Heart right ventricle (tissue), 16 donors: ENCODE data around the gene ICAM5. TPM values are rescaled to one million over a fixed set of nuclear protein-coding genes. Genes with fewer than 3 reads are reported as not detected.
A peak's percentile ranks its signal among the peaks of the same experiment; 100 is the strongest.

ENCODE experiments used
- ATAC-seq, 8 donors: fragments of 200-7000 bp; cut with Tn5 transposase; one replicate each; pipeline ENCODE4 v1.9.1; 2020; ENCODE audit warnings: mild to moderate bottlenecking in 8 of 8, moderate library complexity in 8 of 8, moderate number of reproducible peaks in 1 of 8
- DNase-seq, 2 donors: peaks; one replicate each; pipeline ENCODE4 v3.0.0-alpha.2; 2020
- H3K27ac ChIP-seq, 10 donors: fragments of 200-600 bp; sonication (generic) in 2 of 10; one replicate each; pipeline versions ENCODE4 v1.5.0 to v1.8.0; 2020 to 2022; ENCODE audit warnings: mild to moderate bottlenecking in 3 of 10
- H3K27me3 ChIP-seq, 7 donors: fragments of 200-600 bp; one replicate each; pipeline ENCODE4 v1.8.0; 2021 to 2022; ENCODE audit warnings: mild to moderate bottlenecking in 2 of 7
- H3K36me3 ChIP-seq, 9 donors: fragments of 200-600 bp; sonication (generic) in 1 of 9; one replicate each; pipeline versions ENCODE4 v1.5.0 to v1.8.0; 2020 to 2022; ENCODE audit warnings: mild to moderate bottlenecking in 2 of 9
- H3K4me1 ChIP-seq, 9 donors: fragments of 200-600 bp; sonication (generic) in 1 of 9; one replicate each; pipeline versions ENCODE4 v1.5.0 to v1.8.0; 2020 to 2022; ENCODE audit warnings: mild to moderate bottlenecking in 4 of 9
- H3K4me3 ChIP-seq, 10 donors: fragments of 200-600 bp; sonication (generic) in 2 of 10; one replicate each; pipeline versions ENCODE4 v1.5.0 to v1.8.0; 2020 to 2022; ENCODE audit warnings: mild to moderate bottlenecking in 7 of 10, moderate library complexity in 2 of 10
- H3K9me3 ChIP-seq, 11 donors: fragments of 200-600 bp in 10 of 11; sonication (generic) in 2 of 11; one replicate each; pipeline versions ENCODE4 v1.5.0 to v1.8.0; 2013 to 2022; ENCODE audit warnings: mild to moderate bottlenecking in 2 of 11, control low read depth in 1 of 11, moderate library complexity in 1 of 11
- WGBS, 2 donors: extraction: QIAGEN DNeasy Blood & Tissue Kit; methylation state at CpG; one replicate each; pipeline ENCODE4 v1.1.7; 2013; ENCODE audit warnings: inconsistent platforms in 1 of 2; 5-methylcytosine and 5-hydroxymethylcytosine counted together
- intact Hi-C, 10 donors: fragments of 100-400 bp; cut with DNase I; formaldehyde crosslinking; loops; one replicate each; pipeline versions ENCODE4 v1.11.1 to v1.14.2; 2022
- polyA plus RNA-seq, 2 donors: library from polyadenylated mRNA; stranded (reverse); fragments of 200-250 nt; gene quantifications; one replicate each; pipeline ENCODE4 v1.2.3, GENCODE V29; 2013
- total RNA-seq, 10 donors: library from RNA; stranded (reverse); fragmentation: NEBNext Ultra II Directional in 3 of 10; extraction: Animal tissue kit (Norgen Biotek cat#: 25700) in 3 of 10; gene quantifications; one replicate each; pipeline versions ENCODE4 v1.2.1 to v1.2.4, GENCODE V29; 2021 to 2023
- TF ChIP-seq, protein P1 (sequence below), 9 donors: fragments of 200-600 bp; sonication (generic) in 2 of 9; IDR thresholded peaks; one replicate each; pipeline versions ENCODE4 v1.5.0 to v1.8.0; 2021 to 2022; ENCODE audit warnings: antibody characterized with exemption in 9 of 9, mild to moderate bottlenecking in 5 of 9, moderate library complexity in 1 of 9
- donor health status: Arrhythmogenic right ventricular cardiomyopathy.
- donor health status: ischemic (EF 13 %, LVEDD 7.1; RV severe dilation, severe dysfunction).
- donor health status: healthy with polysubstance abuse.
- donor health status: DM: no; HTN: yes; CAD: no.
- donor health status: DM: no; HTN: no; CAD: no.
- donor health status: ischemic (EF 25% LVEDD 6.9; RV normal size, moderate dysfunction).
- donor health status: ischemic (EF 25% LVEDD 5.7; RV mildly dilated, moderate dysfunction).
- donor health status: healthy.
- donor health status: DM: yes; HTN: yes; CAD: no.
- donor health status: Ischemic cardiomyopathy.
- donor health status: ischemic (EF 35%, LVEDD 5.7; RV mildly dilated, moderate dysfunction).
- donor health status: nonischemic (EF 11% LVEDD 7.7; RV severe dilation, severe dysfunction).
- donor health status: DM: yes; HTN: yes; CAD: no.
- donor health status: PGD.
- donor health status: ischemic (EF 29% LVEDD 5.4; RV normal size, mild dysfunction).
- donor health status: nonischemic (EF 23%, LVEDD 6.1; RV moderate dilation, normal function).

Gene ICAM5
- total and polyA plus RNA-seq, 12 donors: 0.18 to 1.0 (median 0.37) TPM; not detected in 3

DNA sequence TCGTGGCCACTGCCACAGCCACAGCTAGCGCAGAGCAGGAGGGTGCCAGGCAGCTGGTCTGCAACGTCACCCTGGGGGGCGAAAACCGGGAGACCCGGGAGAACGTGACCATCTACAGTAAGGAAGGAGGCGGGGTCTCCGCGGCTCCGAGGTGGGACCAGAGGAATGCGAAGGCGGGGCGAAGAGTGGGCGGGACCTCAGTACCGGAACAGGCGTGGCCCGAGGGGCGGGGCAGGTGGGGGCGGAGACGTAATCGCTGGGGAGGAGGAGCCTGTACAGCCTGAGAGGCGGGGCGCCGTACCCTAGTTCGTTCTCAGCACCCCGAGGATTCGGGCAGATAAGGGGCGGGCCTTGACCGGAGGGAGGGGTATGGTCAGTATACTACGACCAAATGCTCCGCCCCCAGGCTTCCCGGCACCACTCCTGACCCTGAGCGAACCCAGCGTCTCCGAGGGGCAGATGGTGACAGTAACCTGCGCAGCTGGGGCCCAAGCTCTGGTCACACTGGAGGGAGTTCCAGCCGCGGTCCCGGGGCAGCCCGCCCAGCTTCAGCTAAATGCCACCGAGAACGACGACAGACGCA is 2.5 kb downstream of the ICAM5 start:
- H3K4me1 ChIP-seq: peaks cover 13 to 88% (median 66%) of the 10 kb centered on the region in 9 donors
- intact Hi-C loops: no loop called here

DNA sequence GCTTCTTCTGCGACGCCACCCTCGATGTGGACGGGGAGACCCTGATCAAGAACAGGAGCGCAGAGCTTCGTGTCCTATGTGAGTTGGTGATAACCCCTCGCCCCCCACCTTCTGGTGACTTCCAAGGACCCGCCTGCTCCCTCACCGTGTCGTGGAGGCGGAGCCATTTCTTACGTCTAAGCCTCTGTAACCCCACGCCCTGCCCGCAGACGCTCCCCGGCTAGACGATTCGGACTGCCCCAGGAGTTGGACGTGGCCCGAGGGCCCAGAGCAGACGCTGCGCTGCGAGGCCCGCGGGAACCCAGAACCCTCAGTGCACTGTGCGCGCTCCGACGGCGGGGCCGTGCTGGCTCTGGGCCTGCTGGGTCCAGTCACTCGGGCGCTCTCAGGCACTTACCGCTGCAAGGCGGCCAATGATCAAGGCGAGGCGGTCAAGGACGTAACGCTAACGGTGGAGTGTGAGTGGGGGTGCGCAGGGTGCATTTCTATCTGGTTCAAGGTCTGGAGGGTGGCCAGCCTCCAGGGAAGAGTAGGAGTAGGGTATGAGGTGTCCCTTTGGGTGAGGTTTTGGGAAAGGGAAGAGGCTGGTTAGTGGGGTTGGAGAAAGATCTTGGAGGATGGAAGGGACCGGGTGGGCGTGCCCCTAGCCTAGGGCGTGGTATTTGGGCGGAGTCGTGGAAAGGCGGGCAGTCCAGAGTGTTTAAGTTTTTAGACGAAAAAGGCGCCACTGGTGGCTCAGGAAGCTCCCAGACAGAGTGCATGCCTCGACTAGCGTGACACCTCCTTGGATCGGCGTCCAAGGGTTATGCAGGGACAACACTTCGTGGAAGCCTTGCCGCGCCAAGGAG is 3.3 kb downstream of the ICAM5 start:
- no peak for ATAC-seq
- no peaks in the 10 kb centered on the region for H3K9me3 ChIP-seq
- H3K4me1 ChIP-seq: peaks cover 13 to 81% (median 61%) of the 10 kb centered on the region in 9 donors
- WGBS, 2 donors: 15 to 18% methylated on average over 53 to 56 of the region's 56 CpGs
- intact Hi-C loops: no loop called here
- H3K36me3 ChIP-seq: no peaks in the 10 kb centered on the region
- peak overlapping the region in 1 of 10 donors; percentile 63 for H3K27ac ChIP-seq
- H3K4me3 ChIP-seq: peak overlapping the region in 9 of 10 donors; percentile 24 to 56 (median 41)
- H3K27me3 ChIP-seq: peaks cover 39 to 99% (median 92%) of the 10 kb centered on the region in 7 donors
- TF ChIP-seq, protein P1, sequence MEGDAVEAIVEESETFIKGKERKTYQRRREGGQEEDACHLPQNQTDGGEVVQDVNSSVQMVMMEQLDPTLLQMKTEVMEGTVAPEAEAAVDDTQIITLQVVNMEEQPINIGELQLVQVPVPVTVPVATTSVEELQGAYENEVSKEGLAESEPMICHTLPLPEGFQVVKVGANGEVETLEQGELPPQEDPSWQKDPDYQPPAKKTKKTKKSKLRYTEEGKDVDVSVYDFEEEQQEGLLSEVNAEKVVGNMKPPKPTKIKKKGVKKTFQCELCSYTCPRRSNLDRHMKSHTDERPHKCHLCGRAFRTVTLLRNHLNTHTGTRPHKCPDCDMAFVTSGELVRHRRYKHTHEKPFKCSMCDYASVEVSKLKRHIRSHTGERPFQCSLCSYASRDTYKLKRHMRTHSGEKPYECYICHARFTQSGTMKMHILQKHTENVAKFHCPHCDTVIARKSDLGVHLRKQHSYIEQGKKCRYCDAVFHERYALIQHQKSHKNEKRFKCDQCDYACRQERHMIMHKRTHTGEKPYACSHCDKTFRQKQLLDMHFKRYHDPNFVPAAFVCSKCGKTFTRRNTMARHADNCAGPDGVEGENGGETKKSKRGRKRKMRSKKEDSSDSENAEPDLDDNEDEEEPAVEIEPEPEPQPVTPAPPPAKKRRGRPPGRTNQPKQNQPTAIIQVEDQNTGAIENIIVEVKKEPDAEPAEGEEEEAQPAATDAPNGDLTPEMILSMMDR (IDR thresholded peaks at IDR 0.05): no peak
- DNase-seq: no peak

More for the DNA sequence above, 2.5 kb downstream of the ICAM5 start:
- TF ChIP-seq, protein P1 (IDR thresholded peaks at IDR 0.05): no peak
- 2 to 3% methylated on average over 43 to 45 of the region's 45 CpGs for WGBS, 2 donors
- Histone ChIP-seq H3K27me3 (peaks cover 39 to 100% (median 99%) of the 10 kb centered on the region in 7 donors), H3K9me3 (no peaks in the 10 kb centered on the region), H3K36me3 (no peaks in the 10 kb centered on the region), H3K4me3 (peak overlapping the region; percentile 24 to 56 (median 40)), H3K27ac (peak overlapping the region in 1 of 10 donors; percentile 63)
- ATAC-seq: peak; percentile 41 to 75 (median 64)
- DNase-seq: peak; percentile 66 to 85

DNA sequence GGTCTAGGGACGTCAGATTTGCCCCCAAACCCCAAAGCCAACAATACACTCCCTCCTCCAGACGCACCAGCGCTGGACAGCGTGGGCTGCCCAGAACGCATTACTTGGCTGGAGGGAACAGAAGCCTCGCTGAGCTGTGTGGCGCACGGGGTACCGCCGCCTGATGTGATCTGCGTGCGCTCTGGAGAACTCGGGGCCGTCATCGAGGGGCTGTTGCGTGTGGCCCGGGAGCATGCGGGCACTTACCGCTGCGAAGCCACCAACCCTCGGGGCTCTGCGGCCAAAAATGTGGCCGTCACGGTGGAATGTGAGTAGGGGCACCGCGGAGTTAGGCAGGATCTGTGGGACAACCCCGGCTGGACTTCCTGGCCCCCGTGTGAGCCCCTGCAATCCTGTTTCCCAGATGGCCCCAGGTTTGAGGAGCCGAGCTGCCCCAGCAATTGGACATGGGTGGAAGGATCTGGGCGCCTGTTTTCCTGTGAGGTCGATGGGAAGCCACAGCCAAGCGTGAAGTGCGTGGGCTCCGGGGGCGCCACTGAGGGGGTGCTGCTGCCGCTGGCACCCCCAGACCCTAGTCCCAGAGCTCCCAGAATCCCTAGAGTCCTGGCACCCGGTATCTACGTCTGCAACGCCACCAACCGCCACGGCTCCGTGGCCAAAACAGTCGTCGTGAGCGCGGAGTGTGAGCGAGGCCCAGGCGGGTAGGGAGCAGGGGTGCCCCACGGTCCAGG is 4.0 kb downstream of the ICAM5 start:
- Histone ChIP-seq H3K27me3 (peaks cover 39 to 98% (median 88%) of the 10 kb centered on the region in 7 donors), H3K4me1 (peaks cover 10 to 73% (median 54%) of the 10 kb centered on the region in 9 donors)
- intact Hi-C loops: no loop called here

More for the DNA sequence above, 4.0 kb downstream of the ICAM5 start:
- no peak overlapping the region for H3K27ac ChIP-seq
- ATAC-seq (no peak), DNase-seq (no peak)
- TF ChIP-seq, protein P1 (IDR thresholded peaks at IDR 0.05): no peak
- no peaks in the 10 kb centered on the region for H3K36me3 ChIP-seq
- 20 to 26% methylated on average over 49 of the region's 49 CpGs for WGBS, 2 donors
- H3K9me3 ChIP-seq: no peaks in the 10 kb centered on the region
- H3K4me3 ChIP-seq: no peak overlapping the region
